ENCODE data around the gene GPR108. TPM values are rescaled to one million over a fixed set of nuclear protein-coding genes. Genes with fewer than 3 reads are reported as not detected.

Gene GPR108
- polyA plus RNA-seq, 1 donor from 2014 or later = 24.6 TPM

- peaks cover under 1% of the 10 kb centered on the region for H3K27me3 ChIP-seq (ENCODE audit: insufficient read depth, low read depth, low read length)
- no peak overlapping the region for H3K27ac ChIP-seq (ENCODE audit: low read length)
- no peak overlapping the region for H3K4me2 ChIP-seq (ENCODE audit: low read length)
Observed at GRCh38 chr19:6773323-6773931, 36.0 kb upstream of the GPR108 start.

DNA sequence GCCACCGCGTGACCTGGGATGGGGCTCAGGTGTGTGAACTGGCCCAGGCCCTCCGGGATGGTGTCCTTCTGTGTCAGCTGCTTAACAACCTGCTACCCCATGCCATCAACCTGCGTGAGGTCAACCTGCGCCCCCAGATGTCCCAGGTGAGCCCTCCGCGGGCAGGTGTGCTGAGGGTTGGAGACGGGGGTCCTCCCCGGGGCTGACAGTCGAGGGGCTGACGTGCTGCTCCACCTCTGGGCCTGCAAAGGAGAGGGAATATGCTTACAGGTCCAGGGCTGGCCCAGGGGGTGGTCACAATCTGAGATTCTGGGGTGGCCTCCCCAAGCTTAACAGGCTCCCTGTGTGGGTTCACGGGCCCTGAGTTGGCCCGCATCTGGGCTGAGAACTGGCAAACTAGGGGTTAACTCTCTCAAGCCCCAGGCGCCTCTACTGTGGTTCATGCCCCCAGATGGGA is 35.5 kb upstream of the GPR108 start:
- H3K79me2 ChIP-seq (replicated peaks; ENCODE audit: insufficient read depth, low read length) = no peaks in the 10 kb centered on the region
- H2AFZ ChIP-seq (ENCODE audit: low read depth, low read length) = no peak overlapping the region
- H3F3A ChIP-seq (ENCODE audit: insufficient read depth, low read length, poor library complexity, severe bottlenecking) = no peaks in the 10 kb centered on the region
- no peak overlapping the region for H3K4me2 ChIP-seq (ENCODE audit: low read length)
- no peaks in the 10 kb centered on the region for H3K9me2 ChIP-seq (ENCODE audit: insufficient read depth, low read length)
- no peak overlapping the region for H3K27ac ChIP-seq (ENCODE audit: low read length)
- H3K36me3 ChIP-seq (ENCODE audit: insufficient read depth, low read length) = no peaks in the 10 kb centered on the region
- peaks cover 6% of the 10 kb centered on the region for H3K27me3 ChIP-seq (ENCODE audit: insufficient read depth, low read depth, low read length)
- no peak overlapping the region for H3K4me3 ChIP-seq (ENCODE audit: low read length)
- TF ChIP-seq EP300 (conservative IDR thresholded peaks at IDR 0.05; ENCODE audit: poor library complexity, severe bottlenecking) (no peak), POLR2AphosphoS5 (IDR thresholded peaks at IDR 0.05) (no peak), RAD21 (conservative IDR thresholded peaks at IDR 0.05) (no peak)
- H4K20me1 ChIP-seq (ENCODE audit: insufficient read depth) = no peaks in the 10 kb centered on the region
- no peak overlapping the region for H3K9ac ChIP-seq (ENCODE audit: low read length)
- H3K9me3 ChIP-seq (ENCODE audit: low read length) = no peaks in the 10 kb centered on the region

More at GRCh38 chr19:6773323-6773931, 36.0 kb upstream of the GPR108 start:
- TF ChIP-seq EZH2 (IDR thresholded peaks at IDR 0.05; ENCODE audit: borderline replicate concordance, insufficient read depth, low read length, poor library complexity, severe bottlenecking) (no peak), REST (IDR thresholded peaks at IDR 0.05; ENCODE audit: borderline replicate concordance) (no peak), SMC3 (conservative IDR thresholded peaks at IDR 0.05; ENCODE audit: poor library complexity) (no peak), POLR2AphosphoS5 (IDR thresholded peaks at IDR 0.05) (no peak), TAF1 (IDR thresholded peaks at IDR 0.05; ENCODE audit: low read depth) (no peak), EP300 (conservative IDR thresholded peaks at IDR 0.05; ENCODE audit: poor library complexity, severe bottlenecking) (no peak), RAD21 (conservative IDR thresholded peaks at IDR 0.05) (no peak), CTCF (IDR thresholded peaks at IDR 0.05; ENCODE audit: poor library complexity, severe bottlenecking) (no peak), MXI1 (conservative IDR thresholded peaks at IDR 0.05; ENCODE audit: poor library complexity, severe bottlenecking) (no peak)
- H2AFZ ChIP-seq (ENCODE audit: low read depth, low read length) = no peak overlapping the region
- no peaks in the 10 kb centered on the region for H3K36me3 ChIP-seq (ENCODE audit: insufficient read depth, low read length)
- no peaks in the 10 kb centered on the region for H4K20me1 ChIP-seq (ENCODE audit: insufficient read depth)
- H3K9me3 ChIP-seq (ENCODE audit: low read length) = no peaks in the 10 kb centered on the region
- H3K9me2 ChIP-seq (ENCODE audit: insufficient read depth, low read length) = no peaks in the 10 kb centered on the region
- H3F3A ChIP-seq (ENCODE audit: insufficient read depth, low read length, poor library complexity, severe bottlenecking) = no peaks in the 10 kb centered on the region
- H3K79me2 ChIP-seq (replicated peaks; ENCODE audit: insufficient read depth, low read length) = no peaks in the 10 kb centered on the region
- no peak overlapping the region for H3K4me3 ChIP-seq (ENCODE audit: low read length)
- no peak overlapping the region for H3K9ac ChIP-seq (ENCODE audit: low read length)
